Endothelial cell of umbilical vein (primary cell): Measurements from ENCODE around the gene LCE2A. TPM values are rescaled to one million over a fixed set of nuclear protein-coding genes. Genes with fewer than 3 reads are reported as not detected.

ENCODE experiments used
- BruUV-seq: library from RNA; stranded (reverse); fragments of 400-500 nt; replicated peaks from 2 replicates; lab custom pipeline; 2021; lab: Mats Ljungman, UMichigan
- CTCF ChIA-PET: fragments of 300-600, 350-600 bp; sonication (Branson Sonifier 250); formaldehyde crosslinking; loops from one replicate; lab custom pipeline; 2021; ENCODE audit warnings: antibody characterized with exemption, inconsistent platforms; lab: Charles Lee
- POLR2A ChIA-PET: fragments of 300-600, 350-600 bp; sonication (Branson Sonifier 250); formaldehyde crosslinking; loops from one replicate; lab custom pipeline; 2021; ENCODE audit warnings: antibody characterized with exemption, inconsistent platforms; lab: Charles Lee
- DNase-seq: peaks from one replicate; pipeline ENCODE4 v3.0.0-alpha.2; 2011; ENCODE audit warnings: low read depth, low spot score
- FAIRE-seq: peaks from 2 replicates; lab custom pipeline; 2011; peaks lifted over from hg19 to GRCh38; lab: Jason Lieb, UNC
- H2AFZ ChIP-seq: 2 replicates; pipeline ENCODE4 v1.6.0; 2012; ENCODE audit warnings: low read depth, low read length, control low read depth, inconsistent platforms
- H3K27ac ChIP-seq: 2 replicates; pipeline ENCODE4 v1.5.1; 2011; ENCODE audit warnings: low read depth, mild to moderate bottlenecking, control low read depth, low read length, moderate library complexity; ENCODE audit not compliant: insufficient read depth
- H3K27me3 ChIP-seq, 2 experiments: 2 replicates each; pipeline versions ENCODE4 v1.6.0 to v1.6.1; 2011; ENCODE audit warnings: low read length in 2 of 2, mixed read lengths in 1 of 2; ENCODE audit not compliant: control insufficient read depth in 2 of 2, insufficient read depth in 2 of 2
- H3K36me3 ChIP-seq, 2 experiments: 2 replicates in 1 of 2; 3 replicates in 1 of 2; pipeline ENCODE4 v1.5.1; 2011; ENCODE audit warnings: low read length in 2 of 2, mild to moderate bottlenecking in 1 of 2, moderate library complexity in 1 of 2; ENCODE audit not compliant: control insufficient read depth in 2 of 2, insufficient read depth in 2 of 2; ENCODE audit errors: extremely low read depth in 1 of 2
- H3K4me1 ChIP-seq: 3 replicates; pipeline ENCODE4 v1.5.1; 2011; ENCODE audit warnings: mild to moderate bottlenecking, low read length; ENCODE audit not compliant: control insufficient read depth, insufficient read depth; ENCODE audit errors: extremely low read depth
- H3K4me2 ChIP-seq: 2 replicates; pipeline ENCODE4 v1.6.1; 2011; ENCODE audit warnings: low read length, control low read depth, mixed read lengths; ENCODE audit not compliant: insufficient read depth
- H3K4me3 ChIP-seq, 3 experiments: fragments of 200-600 bp in 1 of 3; sonication (generic), shearing (Covaris generic) in 1 of 3; replicated peaks in 1 of 3; 2 replicates each; pipeline ENCODE4 v1.5.1; 2011 to 2016; ENCODE audit warnings: control low read depth in 3 of 3, low read length in 3 of 3, mild to moderate bottlenecking in 2 of 3, inconsistent platforms in 1 of 3, low read depth in 1 of 3, moderate library complexity in 1 of 3; ENCODE audit not compliant: insufficient read depth in 1 of 3
- H3K79me2 ChIP-seq: 2 replicates; pipeline ENCODE4 v1.6.0; 2012; ENCODE audit warnings: low read length, inconsistent platforms; ENCODE audit not compliant: control insufficient read depth, insufficient read depth
- H3K9ac ChIP-seq: replicated peaks from 2 replicates; pipeline ENCODE3; 2011; ENCODE audit warnings: low read length, control low read depth; ENCODE audit not compliant: insufficient read depth; ENCODE audit errors: extremely low read depth
- H3K9me1 ChIP-seq: replicated peaks from 3 replicates; pipeline ENCODE4 v1.6.0; 2011; ENCODE audit warnings: mild to moderate bottlenecking, low read length; ENCODE audit not compliant: control insufficient read depth, insufficient read depth; ENCODE audit errors: extremely low read depth
- H3K9me3 ChIP-seq: replicated peaks from 2 replicates; pipeline ENCODE4 v1.5.1; 2012; ENCODE audit warnings: low read length, inconsistent platforms; ENCODE audit not compliant: control insufficient read depth, insufficient read depth
- H4K20me1 ChIP-seq: replicated peaks from 2 replicates; pipeline ENCODE3; 2011; ENCODE audit warnings: mild to moderate bottlenecking, low read length; ENCODE audit not compliant: control insufficient read depth, insufficient read depth; ENCODE audit errors: extremely low read depth
- FOS ChIP-seq: IDR thresholded peaks from 2 replicates; pipeline ENCODE4 v1.6.1; 2011; ENCODE audit warnings: mild to moderate bottlenecking, low read length, moderate library complexity, borderline replicate concordance; ENCODE audit not compliant: insufficient read depth
- GATA2 ChIP-seq: IDR thresholded peaks from 2 replicates; pipeline ENCODE4 v1.7.0; 2011; ENCODE audit warnings: low read depth, mild to moderate bottlenecking, moderate library complexity, mixed read lengths, low read length; ENCODE audit not compliant: insufficient read length, insufficient read depth
- JUN ChIP-seq: IDR thresholded peaks from 2 replicates; pipeline ENCODE4 v1.6.1; 2011; ENCODE audit warnings: borderline replicate concordance, low read depth; ENCODE audit not compliant: insufficient read length, insufficient read depth
- MYC ChIP-seq: IDR thresholded peaks from one replicate; pipeline ENCODE4 v1.6.1; 2011; ENCODE audit warnings: mild to moderate bottlenecking, low read depth, low read length
- POLR2A ChIP-seq: IDR thresholded peaks from 2 replicates; pipeline ENCODE4 v1.6.1; 2012; ENCODE audit warnings: low read depth, mild to moderate bottlenecking, control low read depth, low read length
- POLR2AphosphoS5 ChIP-seq: IDR thresholded peaks from 2 replicates; pipeline ENCODE4 v1.6.1; 2012; ENCODE audit warnings: low read depth, mild to moderate bottlenecking, control low read depth, low read length, moderate library complexity; ENCODE audit not compliant: insufficient read depth
- dilution Hi-C: fragments of 300-500 bp; cut with MboI; formaldehyde crosslinking; loops from one replicate; pipeline ENCODE4 v1.15.0; 2019; ENCODE audit warnings: low sequenced_read_pairs; ENCODE audit not compliant: extremely low pct_ligation_motif_present
- intact Hi-C: fragments of 100-400 bp; cut with micrococcal nuclease; formaldehyde crosslinking; loops from one replicate; pipeline ENCODE4 v1.10.0; 2022
- polyA plus RNA-seq, 4 experiments: library from polyadenylated mRNA; depleted of rRNA in 3 of 4; stranded (reverse) in 3 of 4; unstranded in 1 of 4; fragments of >200 nt; gene quantifications; 2 replicates each; pipeline versions ENCODE4 v1.2.1 to v1.2.3, GENCODE V29; 2011 to 2012; ENCODE audit warnings: missing spikeins in 1 of 4
- total RNA-seq: library from RNA; stranded (reverse); gene quantifications from 2 replicates; pipeline ENCODE4 v1.2.3, GENCODE V29; 2021
- TF ChIP-seq, protein P1 (sequence below): IDR thresholded peaks from 2 replicates; pipeline ENCODE4 v1.6.1; 2011; ENCODE audit not compliant: insufficient read depth, insufficient read length
- TF ChIP-seq, protein P2 (sequence below), 2 donors: IDR thresholded peaks; 1 replicate in 1 of 2; 2 replicates in 1 of 2; pipeline ENCODE4 v1.5.1; 2011; ENCODE audit warnings: low read length in 2 of 2, mild to moderate bottlenecking in 2 of 2, moderate library complexity in 2 of 2, control low read depth in 1 of 2, inconsistent platforms in 1 of 2, low read depth in 1 of 2; ENCODE audit not compliant: insufficient read depth in 1 of 2; ENCODE audit errors: extremely low read depth in 1 of 2

The LCE2A gene
- total and polyA plus RNA-seq, 2 donors (not counting 3 experiments of a cell fraction or from before 2014, with no cell fraction given), result not detected

DNA sequence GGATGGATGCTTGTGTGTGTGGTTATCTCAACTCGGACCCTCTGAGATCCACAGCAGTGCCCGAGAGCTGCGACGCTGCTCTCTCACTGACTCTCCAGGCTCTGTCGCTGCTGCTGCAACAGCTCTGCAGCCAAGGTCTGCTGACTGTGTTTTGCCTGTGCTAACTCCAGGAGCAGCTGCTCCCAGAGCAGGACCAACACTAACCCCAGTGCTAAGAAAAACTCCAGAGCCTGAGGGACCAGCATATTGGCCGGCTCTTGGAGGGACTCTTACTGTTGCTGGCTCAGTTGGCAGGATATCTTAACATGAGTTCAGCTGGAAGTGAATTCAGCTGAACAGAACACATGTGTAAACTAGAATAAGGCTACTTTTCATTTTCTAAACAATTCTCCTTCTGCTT lies 18.7 kb upstream of the LCE2A start:
- H3K27me3 ChIP-seq, result no peaks in the 10 kb centered on the region
- intact Hi-C loops (no loop called here), dilution Hi-C loops (no loop called here)
- H3K9ac ChIP-seq, result no peak overlapping the region
- FAIRE-seq (no peak), DNase-seq (no peak)
- ChIA-PET CTCF (no interaction called here), POLR2A (no interaction called here)
- no peak overlapping the region for H2AFZ ChIP-seq
- no peaks in the 10 kb centered on the region for H3K79me2 ChIP-seq
- H3K4me3 ChIP-seq, result no peak overlapping the region
- no peaks in the 10 kb centered on the region for H3K4me1 ChIP-seq
- no peak overlapping the region for H3K4me2 ChIP-seq
- TF ChIP-seq MYC (no peak), POLR2A (no peak), GATA2 (no peak), FOS (no peak), POLR2AphosphoS5 (no peak), JUN (no peak)
- TF ChIP-seq, protein P1, sequence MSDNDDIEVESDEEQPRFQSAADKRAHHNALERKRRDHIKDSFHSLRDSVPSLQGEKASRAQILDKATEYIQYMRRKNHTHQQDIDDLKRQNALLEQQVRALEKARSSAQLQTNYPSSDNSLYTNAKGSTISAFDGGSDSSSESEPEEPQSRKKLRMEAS, result no peak
- TF ChIP-seq, protein P2, sequence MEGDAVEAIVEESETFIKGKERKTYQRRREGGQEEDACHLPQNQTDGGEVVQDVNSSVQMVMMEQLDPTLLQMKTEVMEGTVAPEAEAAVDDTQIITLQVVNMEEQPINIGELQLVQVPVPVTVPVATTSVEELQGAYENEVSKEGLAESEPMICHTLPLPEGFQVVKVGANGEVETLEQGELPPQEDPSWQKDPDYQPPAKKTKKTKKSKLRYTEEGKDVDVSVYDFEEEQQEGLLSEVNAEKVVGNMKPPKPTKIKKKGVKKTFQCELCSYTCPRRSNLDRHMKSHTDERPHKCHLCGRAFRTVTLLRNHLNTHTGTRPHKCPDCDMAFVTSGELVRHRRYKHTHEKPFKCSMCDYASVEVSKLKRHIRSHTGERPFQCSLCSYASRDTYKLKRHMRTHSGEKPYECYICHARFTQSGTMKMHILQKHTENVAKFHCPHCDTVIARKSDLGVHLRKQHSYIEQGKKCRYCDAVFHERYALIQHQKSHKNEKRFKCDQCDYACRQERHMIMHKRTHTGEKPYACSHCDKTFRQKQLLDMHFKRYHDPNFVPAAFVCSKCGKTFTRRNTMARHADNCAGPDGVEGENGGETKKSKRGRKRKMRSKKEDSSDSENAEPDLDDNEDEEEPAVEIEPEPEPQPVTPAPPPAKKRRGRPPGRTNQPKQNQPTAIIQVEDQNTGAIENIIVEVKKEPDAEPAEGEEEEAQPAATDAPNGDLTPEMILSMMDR (IDR thresholded peaks at IDR 0.05; ENCODE audit: extremely low read depth in 1 of 2, insufficient read depth in 1 of 2, low read depth in 1 of 2, low read length in 2 of 2), result no peak
- no peaks in the 10 kb centered on the region for H3K9me3 ChIP-seq
- no TSS peak for BruUV-seq
- no peaks in the 10 kb centered on the region for H4K20me1 ChIP-seq
- H3K9me1 ChIP-seq, result no peaks in the 10 kb centered on the region
- no peak overlapping the region for H3K27ac ChIP-seq
- H3K36me3 ChIP-seq, result no peaks in the 10 kb centered on the region
